Hematopoietic multipotent progenitor cell treated with erythropoietin and hydrocortisone succinate and interleukin-3 and kit ligand, for 8 days (in vitro differentiated cells): ENCODE results near the gene UNC13A.
"Not testable (repeated sequence)": the region's sequence is repeated elsewhere in the genome, so short reads cannot be mapped to it uniquely, and the experiment has no call there.

Experiments
- DNase-seq: peaks from one replicate; pipeline ENCODE4 v3.0.0-alpha.2; 2015

Gene UNC13A

DNA sequence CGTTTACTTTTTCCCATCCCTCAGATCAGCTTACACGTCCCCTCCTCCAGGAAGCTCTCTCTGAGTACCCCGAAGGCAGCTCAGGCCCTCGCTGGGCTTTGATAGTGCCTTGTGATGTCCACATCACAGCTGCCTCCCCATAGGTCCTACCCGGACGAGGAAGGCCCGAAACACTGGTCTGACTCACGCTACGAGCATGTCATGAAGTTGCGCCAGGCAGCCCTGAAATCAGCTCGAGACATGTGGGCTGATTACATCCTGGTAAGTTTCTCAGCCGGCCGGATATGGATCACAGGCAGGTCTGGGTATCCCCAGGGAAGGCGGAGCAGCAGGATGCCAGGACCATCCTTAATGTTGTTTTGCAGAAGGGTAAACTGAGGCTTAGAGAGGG is 128.0 kb downstream of the UNC13A start:
- no peak for DNase-seq

DNA sequence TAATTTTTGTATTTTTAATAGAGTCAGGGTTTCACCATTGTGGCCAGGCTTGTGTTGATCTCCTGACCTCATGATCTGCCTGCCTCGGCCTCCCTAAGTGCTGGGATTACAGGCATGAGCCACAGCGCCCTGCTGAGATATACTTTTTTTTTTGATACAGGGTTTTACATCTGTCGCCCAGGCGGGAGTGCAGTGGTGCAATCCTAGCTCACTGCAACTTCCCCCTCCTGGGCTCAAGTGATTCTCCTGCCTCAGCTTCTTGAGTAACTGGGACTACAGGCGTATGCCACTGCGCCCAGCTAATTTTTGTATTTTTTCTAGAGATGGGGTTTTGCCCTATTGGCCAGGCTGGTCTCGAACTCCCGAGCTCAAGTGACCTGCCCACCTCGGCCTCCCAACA is 130.7 kb downstream of the UNC13A start:
- no peak for DNase-seq

GRCh38 chr19:17556995-17557394 is 131.2 kb downstream of the UNC13A start:
- DNase-seq = no peak

GRCh38 chr19:17555929-17556813 is 132.0 kb downstream of the UNC13A start:
- peak; percentile 75 for DNase-seq

- peak; percentile 99 for DNase-seq
Observed at GRCh38 chr19:17555480-17555928, 132.7 kb downstream of the UNC13A start, which contains the start of gene COLGALT1. Gene COLGALT1 (plus strand): TSS chr19:17555649. CDS start chr19:17555714, 65 bp downstream.

- DNase-seq = no peak
Observed at GRCh38 chr19:17554968-17555479, 133.1 kb downstream of the UNC13A start.

DNA sequence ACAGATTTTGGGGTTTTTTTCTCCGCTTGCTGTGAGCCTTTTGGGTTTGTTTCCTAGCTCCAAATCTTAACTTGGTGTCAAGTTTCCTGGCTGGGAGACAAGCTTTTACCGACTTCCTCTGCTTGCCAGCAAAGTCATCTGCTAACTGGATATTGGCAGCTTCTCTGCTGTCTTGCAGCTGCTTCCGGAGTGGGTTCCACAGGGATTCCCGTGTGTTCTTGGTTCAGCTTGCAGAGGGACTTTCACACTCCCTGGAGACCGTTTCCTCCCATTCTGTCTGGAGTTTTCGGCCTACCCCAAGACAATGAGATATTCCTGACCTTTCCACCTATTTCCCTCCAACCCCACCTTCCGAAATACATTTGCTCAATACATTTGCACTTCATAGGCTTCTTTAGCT is 134.9 kb downstream of the UNC13A start:
- no peak for DNase-seq

- not testable (repeated sequence) for DNase-seq
Observed at GRCh38 chr19:17552735-17553134, 135.4 kb downstream of the UNC13A start.
